Nephron progenitor cell (in vitro differentiated cells): ENCODE measurements around the gene DGKB.

Experiments
- DNase-seq: peaks from one replicate; pipeline ENCODE4 v3.0.0; 2021
- H3K27ac Mint-ChIP-seq: 2 replicates; pipeline ENCODE4 v1.8.0; 2021; ENCODE audit warnings: mild to moderate bottlenecking, moderate library complexity, mixed read lengths
- H3K27me3 Mint-ChIP-seq: 2 replicates; pipeline ENCODE4 v1.8.0; 2021; ENCODE audit warnings: mild to moderate bottlenecking, low read depth, mixed read lengths; ENCODE audit not compliant: poor library complexity
- H3K36me3 Mint-ChIP-seq: 2 replicates; pipeline ENCODE4 v1.8.0; 2021; ENCODE audit warnings: low read depth, mixed read lengths
- H3K4me1 Mint-ChIP-seq: 2 replicates; pipeline ENCODE4 v1.8.0; 2021; ENCODE audit warnings: mixed read lengths
- H3K4me3 Mint-ChIP-seq: 2 replicates; pipeline ENCODE4 v1.8.0; 2021; ENCODE audit warnings: mild to moderate bottlenecking, moderate library complexity, mixed read lengths
- H3K9me3 Mint-ChIP-seq: 2 replicates; pipeline ENCODE4 v1.8.0; 2021; ENCODE audit warnings: mild to moderate bottlenecking, moderate library complexity, mixed read lengths
- CTCF ChIP-seq: fragments of 200-600 bp; sonication (generic); IDR thresholded peaks from 2 replicates; pipeline ENCODE4 v1.5.0; 2021; ENCODE audit warnings: antibody characterized with exemption

Gene DGKB

DNA sequence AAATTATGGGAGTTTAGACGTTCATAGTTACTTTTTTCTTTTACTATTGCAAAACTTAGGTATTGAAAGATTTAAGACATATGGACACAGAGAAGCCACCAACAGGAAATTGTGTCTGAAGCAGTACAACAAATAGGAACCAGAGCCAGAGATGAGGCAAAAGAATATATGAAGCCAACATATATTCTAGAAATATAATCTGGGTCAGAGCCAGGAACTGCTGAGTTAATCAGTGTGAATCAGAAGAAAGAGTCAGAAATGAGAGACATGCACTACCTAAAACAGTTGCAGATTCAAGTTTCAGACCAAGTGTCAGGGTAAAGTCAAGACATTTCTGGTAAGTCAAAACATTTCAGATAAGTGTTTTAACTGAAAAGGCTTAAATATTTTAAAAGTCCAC, 67.7 kb downstream of the DGKB start:
- Mint-ChIP-seq H3K27ac (no peak overlapping the region), H3K36me3 (no peaks in the 10 kb centered on the region)
- DNase-seq: no peak

DNA sequence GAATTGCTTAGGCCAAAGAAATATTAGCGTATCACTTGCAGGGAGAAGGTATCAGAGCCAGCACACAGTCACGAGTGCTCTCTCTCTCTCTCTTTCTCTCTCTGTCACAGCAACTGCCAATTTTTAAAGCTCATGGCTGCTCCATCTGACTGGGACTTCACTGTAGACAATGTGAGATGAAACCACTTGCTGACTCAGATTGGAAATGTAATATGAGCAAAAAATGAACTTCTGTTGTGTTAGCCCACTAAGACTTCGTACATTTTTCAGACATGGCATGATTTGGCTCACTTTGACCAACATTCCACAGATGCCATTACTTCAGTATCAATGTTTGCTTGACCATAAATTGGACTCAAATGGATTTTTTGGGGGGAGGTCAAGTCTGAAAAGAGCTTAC, 68.1 kb downstream of the DGKB start:
- no peaks in the 10 kb centered on the region for H3K36me3 Mint-ChIP-seq
- H3K9me3 Mint-ChIP-seq: no peaks in the 10 kb centered on the region
- TF ChIP-seq CTCF: no peak
- no peak overlapping the region for H3K27ac Mint-ChIP-seq
- H3K4me1 Mint-ChIP-seq: peaks cover 8% of the 10 kb centered on the region
- H3K4me3 Mint-ChIP-seq: no peak overlapping the region
- H3K27me3 Mint-ChIP-seq: peaks cover 4% of the 10 kb centered on the region
- DNase-seq: no peak

More for the DNA sequence above, 67.7 kb downstream of the DGKB start:
- peaks cover 8% of the 10 kb centered on the region for H3K4me1 Mint-ChIP-seq
- no peaks in the 10 kb centered on the region for H3K9me3 Mint-ChIP-seq
- no peak overlapping the region for H3K4me3 Mint-ChIP-seq
- H3K27me3 Mint-ChIP-seq: peaks cover 4% of the 10 kb centered on the region
- no peak for TF ChIP-seq CTCF

DNA sequence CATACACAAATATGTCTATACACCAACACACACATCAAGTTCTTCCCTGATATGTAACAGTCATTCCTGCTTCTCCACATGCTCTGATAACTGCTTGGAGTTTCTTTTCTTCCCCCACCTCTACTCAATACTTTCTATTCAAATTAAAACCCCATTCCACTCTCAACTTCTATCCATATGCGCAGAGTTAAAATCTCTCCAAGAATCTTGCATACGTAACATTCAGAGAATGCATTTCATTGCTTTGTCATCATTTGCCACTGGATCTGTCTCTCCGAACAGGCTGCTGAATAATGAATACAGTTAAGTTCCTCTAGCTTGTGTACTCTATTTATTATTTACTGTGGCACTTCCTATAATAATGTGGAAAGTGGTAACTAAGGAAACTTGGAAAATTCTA, 68.8 kb downstream of the DGKB start:
- H3K27me3 Mint-ChIP-seq: peaks cover 5% of the 10 kb centered on the region
- H3K27ac Mint-ChIP-seq: no peak overlapping the region
- no peak for DNase-seq
- H3K9me3 Mint-ChIP-seq: no peaks in the 10 kb centered on the region
- H3K4me3 Mint-ChIP-seq: no peak overlapping the region
- H3K36me3 Mint-ChIP-seq: no peaks in the 10 kb centered on the region
- peaks cover 8% of the 10 kb centered on the region for H3K4me1 Mint-ChIP-seq
- TF ChIP-seq CTCF: no peak

DNA sequence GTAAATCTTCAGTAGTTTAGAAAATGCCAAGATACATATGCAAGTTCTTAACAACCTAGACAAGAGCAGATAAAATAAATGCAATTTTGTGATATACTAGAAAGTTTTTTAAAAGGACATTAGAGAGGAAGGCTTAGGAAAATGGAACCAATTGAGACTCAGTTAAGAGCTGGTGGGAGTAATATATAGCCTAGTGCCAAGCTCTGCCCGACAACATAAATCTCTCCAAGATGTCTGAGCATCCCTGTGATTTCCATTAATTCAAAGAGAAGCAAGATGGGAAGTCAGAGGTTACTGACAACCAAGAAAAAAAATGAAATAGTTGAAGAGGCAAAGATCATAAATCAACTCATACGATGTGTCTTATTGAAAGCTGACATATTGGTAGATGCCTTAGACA, 74.5 kb downstream of the DGKB start:
- no peak overlapping the region for H3K27ac Mint-ChIP-seq
- no peak for TF ChIP-seq CTCF
- no peak for DNase-seq
- no peaks in the 10 kb centered on the region for H3K9me3 Mint-ChIP-seq
- H3K4me3 Mint-ChIP-seq: no peak overlapping the region
- no peaks in the 10 kb centered on the region for H3K4me1 Mint-ChIP-seq
- no peaks in the 10 kb centered on the region for H3K36me3 Mint-ChIP-seq
- peaks cover 5% of the 10 kb centered on the region for H3K27me3 Mint-ChIP-seq

DNA sequence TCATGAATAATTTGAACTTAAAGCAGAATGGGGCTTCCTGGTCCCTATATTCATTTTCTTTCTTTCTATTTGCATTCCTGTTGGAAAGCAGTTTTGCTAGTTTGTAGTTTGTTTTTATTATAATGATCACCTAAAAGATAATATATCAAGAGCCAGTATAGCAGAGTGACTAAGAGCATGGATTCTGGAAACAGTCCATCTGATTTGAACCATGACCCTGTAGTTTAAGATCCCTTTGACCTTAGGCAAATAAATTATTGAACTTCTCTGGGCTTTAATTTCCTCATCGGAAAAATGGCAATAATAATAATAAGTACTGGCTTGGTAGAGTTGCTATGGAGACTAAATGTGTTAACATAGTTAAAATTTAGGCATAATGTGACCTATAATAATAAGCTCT, 76.1 kb downstream of the DGKB start:
- H3K4me1 Mint-ChIP-seq: no peaks in the 10 kb centered on the region
- H3K27ac Mint-ChIP-seq: no peak overlapping the region
- H3K4me3 Mint-ChIP-seq: no peak overlapping the region
- TF ChIP-seq CTCF: no peak
- no peaks in the 10 kb centered on the region for H3K36me3 Mint-ChIP-seq
- H3K27me3 Mint-ChIP-seq: peaks cover 5% of the 10 kb centered on the region
- no peak for DNase-seq
- no peaks in the 10 kb centered on the region for H3K9me3 Mint-ChIP-seq

GRCh38 chr7:14825912-14826311, 76.6 kb downstream of the DGKB start:
- Mint-ChIP-seq H3K9me3 (no peaks in the 10 kb centered on the region), H3K36me3 (no peaks in the 10 kb centered on the region), H3K4me3 (no peak overlapping the region), H3K27me3 (peaks cover 5% of the 10 kb centered on the region), H3K4me1 (no peaks in the 10 kb centered on the region), H3K27ac (no peak overlapping the region)
- no peak for DNase-seq
- no peak for TF ChIP-seq CTCF
